Activated CD4-positive, alpha-beta T cell treated with anti-CD3 and anti-CD28 coated beads, Interleukin-2, amount 10 ng/mL, durations not matched to agents 24 days and 14 days (primary cell): ENCODE measurements around the gene NMT2. TPM values are rescaled to one million over a fixed set of nuclear protein-coding genes. Genes with fewer than 3 reads are reported as not detected.

Source experiments
- DNase-seq: peaks from one replicate; pipeline ENCODE4 v3.0.0; 2022
- H3K27ac Mint-ChIP-seq: one replicate; pipeline ENCODE4 v1.8.0; 2022; ENCODE audit warnings: mild to moderate bottlenecking, mixed read lengths
- H3K27me3 Mint-ChIP-seq: one replicate; pipeline ENCODE4 v1.8.0; 2022; ENCODE audit warnings: mixed read lengths
- H3K36me3 Mint-ChIP-seq: one replicate; pipeline ENCODE4 v1.8.0; 2022; ENCODE audit warnings: low read depth, mild to moderate bottlenecking, mixed read lengths
- H3K4me1 Mint-ChIP-seq: one replicate; pipeline ENCODE4 v1.8.0; 2021; ENCODE audit warnings: mixed read lengths
- H3K4me3 Mint-ChIP-seq: one replicate; pipeline ENCODE4 v1.8.0; 2022; ENCODE audit warnings: mild to moderate bottlenecking, moderate library complexity, mixed read lengths
- H3K9me3 Mint-ChIP-seq: one replicate; pipeline ENCODE4 v1.8.0; 2021; ENCODE audit warnings: mixed read lengths
- intact Hi-C: fragments of 100-400 bp; cut with micrococcal nuclease; formaldehyde crosslinking; loops from one replicate; pipeline ENCODE4 v1.15.1; 2023
- total RNA-seq: library from RNA; stranded (reverse); gene quantifications from 2 replicates; pipeline ENCODE4 v1.2.3, GENCODE V29; 2022

NMT2 gene
- total RNA-seq, 1 donor from 2014 or later, result 13.7 TPM

DNA sequence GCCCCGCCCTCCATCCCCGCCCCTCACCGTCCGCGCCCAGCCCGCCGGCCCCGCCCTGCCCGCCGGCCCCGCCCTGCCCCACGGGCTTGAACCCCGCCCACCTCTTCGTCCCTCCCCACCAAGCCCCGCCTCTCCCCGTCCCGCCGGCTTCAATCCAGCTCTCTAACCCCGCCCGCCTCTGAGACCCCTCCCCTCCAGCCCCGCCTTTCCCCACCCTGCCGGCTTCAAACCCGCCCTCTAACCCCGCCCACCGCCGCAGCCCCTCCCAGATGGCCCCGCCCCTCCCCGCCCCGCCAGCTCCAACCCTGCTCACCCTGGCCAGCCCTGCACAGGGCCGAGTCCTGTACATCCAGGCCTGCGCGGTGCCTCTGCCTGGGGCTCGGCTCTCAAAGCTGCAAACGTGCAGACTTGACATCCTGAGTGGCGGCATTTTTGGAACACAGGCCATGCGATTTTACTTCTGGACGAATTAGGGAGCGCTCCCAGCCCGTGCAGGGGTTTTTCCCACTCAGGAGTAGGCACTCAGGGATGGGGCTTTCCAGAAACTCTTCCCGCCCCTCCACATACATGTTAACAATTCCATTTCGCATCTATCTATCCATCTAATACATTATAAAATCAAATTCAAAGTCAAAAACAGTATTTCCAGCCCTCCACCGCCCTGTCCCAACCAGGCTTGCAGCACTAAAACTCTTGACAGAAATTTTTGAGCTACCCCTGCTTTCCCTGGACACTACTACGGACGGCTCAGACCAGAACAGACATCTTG, 477 bp upstream of the NMT2 start:
- peaks cover 4% of the 10 kb centered on the region for H3K36me3 Mint-ChIP-seq
- H3K27me3 Mint-ChIP-seq, result no peaks in the 10 kb centered on the region
- H3K9me3 Mint-ChIP-seq, result no peaks in the 10 kb centered on the region
- intact Hi-C loops, result loop anchor here (1.0 to 5.0 kb wide), 6 partner anchors 19 to 290 kb away; partner anchors contain the start of genes DCLRE1C, FAM171A1, RPP38 and SUV39H2
- peak; percentile 95 for DNase-seq
- peak overlapping the region; percentile 81 for H3K4me3 Mint-ChIP-seq
- H3K4me1 Mint-ChIP-seq, result peaks cover 46% of the 10 kb centered on the region
- peak overlapping the region; percentile 90 for H3K27ac Mint-ChIP-seq

DNA sequence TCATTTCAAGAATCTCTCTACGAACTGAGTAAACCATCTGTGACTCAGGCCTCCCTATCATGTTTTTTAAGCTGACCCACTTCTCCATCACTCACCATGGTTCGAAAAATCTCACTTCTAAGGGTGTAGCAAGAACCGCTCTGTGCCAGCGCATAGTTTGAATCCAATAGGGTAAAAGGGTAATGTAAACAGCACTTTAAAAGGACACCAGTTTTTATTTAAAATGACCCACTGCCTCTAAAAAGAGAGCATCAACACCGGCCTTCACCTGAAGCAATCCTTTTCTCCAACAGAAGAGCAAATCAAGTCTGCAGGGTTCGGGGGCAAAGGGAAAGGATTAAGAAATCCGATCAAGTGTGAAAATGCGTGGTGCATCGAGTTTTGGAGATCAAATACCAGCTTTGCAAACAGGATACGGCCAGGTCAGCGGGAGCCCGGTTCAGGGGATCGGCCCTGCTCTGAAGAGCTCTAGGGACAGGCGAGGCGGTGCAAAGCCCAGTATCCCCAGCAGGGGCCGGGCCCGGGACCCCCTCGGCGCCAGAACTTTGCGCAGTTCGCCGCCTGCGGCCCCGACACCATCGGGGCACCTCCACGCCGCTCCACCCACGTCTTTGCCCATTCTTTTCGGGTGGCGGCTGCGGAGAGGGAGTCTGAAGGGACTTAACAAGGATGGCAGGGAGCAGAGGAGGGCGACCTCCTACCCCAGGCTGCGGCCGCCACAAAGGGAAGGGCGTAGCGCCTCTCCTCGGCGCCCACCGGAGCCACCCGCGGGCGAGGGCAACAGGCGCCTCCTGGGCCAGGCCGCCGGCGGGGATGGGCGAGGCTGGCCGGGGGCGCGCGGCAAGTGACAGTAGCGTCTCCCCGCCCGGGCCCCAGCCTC, 842 bp downstream of the NMT2 start:
- H3K9me3 Mint-ChIP-seq, result no peaks in the 10 kb centered on the region
- intact Hi-C loops, result loop anchor here (1.0 to 5.0 kb wide), 6 partner anchors 26 to 289 kb away; partner anchors contain the start of genes DCLRE1C, FAM171A1, RPP38 and SUV39H2
- DNase-seq, result peak; percentile 84
- no peaks in the 10 kb centered on the region for H3K27me3 Mint-ChIP-seq
- H3K27ac Mint-ChIP-seq, result peak overlapping the region; percentile 83
- peak overlapping the region; percentile 95 for H3K4me3 Mint-ChIP-seq
- peaks cover 9% of the 10 kb centered on the region for H3K36me3 Mint-ChIP-seq
- H3K4me1 Mint-ChIP-seq, result peaks cover 49% of the 10 kb centered on the region

DNA sequence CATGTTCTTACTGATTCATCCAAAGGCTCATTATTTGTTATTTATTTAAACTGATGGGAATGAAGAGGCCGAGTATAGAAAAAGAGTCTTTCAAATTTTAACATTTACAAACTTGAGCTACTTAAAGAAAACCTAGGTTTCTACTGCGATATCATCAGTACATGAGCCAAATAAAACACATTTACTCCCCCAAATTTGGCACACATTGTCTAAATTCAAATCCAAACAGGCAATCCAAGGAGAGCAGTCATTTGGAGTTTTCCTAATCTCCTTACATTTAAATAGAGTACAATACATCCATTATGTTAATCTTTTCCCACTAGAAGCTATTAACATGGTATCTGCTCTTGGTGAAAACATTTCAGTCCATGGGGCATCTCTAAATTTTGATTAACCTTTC, 2.2 kb downstream of the NMT2 start:
- H3K4me1 Mint-ChIP-seq, result peaks cover 47% of the 10 kb centered on the region
- intact Hi-C loops, result loop anchor here (5.0 kb wide), 1 partner anchor 214 kb away; the partner anchor contains the start of gene DCLRE1C
- DNase-seq, result no peak

DNA sequence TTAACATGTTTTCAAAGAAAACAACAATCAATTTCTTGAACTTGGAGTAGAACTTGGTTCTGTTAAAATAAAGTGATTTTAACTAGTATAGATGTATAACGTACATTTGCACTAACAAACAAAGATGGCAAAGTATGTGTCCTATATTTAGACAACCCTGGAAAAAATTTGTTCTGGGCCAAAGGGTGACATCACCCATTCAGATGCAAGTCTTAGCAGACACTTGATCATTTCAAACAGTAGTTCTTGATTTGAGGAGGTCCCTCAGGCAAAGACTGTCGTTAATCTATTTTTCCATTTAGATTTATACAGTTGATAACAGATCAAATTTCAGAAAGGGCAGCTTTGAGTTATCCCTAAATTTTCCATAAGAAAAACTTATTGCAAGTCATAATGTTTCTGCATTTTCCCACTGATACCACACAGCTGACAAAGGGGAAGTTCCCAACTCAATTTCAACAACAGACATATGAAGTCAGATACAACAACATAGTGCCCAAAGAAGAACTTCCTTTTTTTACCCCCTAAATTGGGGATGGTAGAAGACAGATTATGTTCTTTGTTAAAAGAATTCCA, 5.2 kb downstream of the NMT2 start:
- Mint-ChIP-seq H3K4me1 (peaks cover 29% of the 10 kb centered on the region), H3K36me3 (peaks cover 10% of the 10 kb centered on the region), H3K27me3 (no peaks in the 10 kb centered on the region), H3K27ac (no peak overlapping the region), H3K4me3 (no peak overlapping the region), H3K9me3 (no peaks in the 10 kb centered on the region)
- intact Hi-C loops, result no loop called here
- no peak for DNase-seq

More for the DNA sequence above, 2.2 kb downstream of the NMT2 start:
- peak overlapping the region; percentile 95 for H3K4me3 Mint-ChIP-seq
- H3K27ac Mint-ChIP-seq, result no peak overlapping the region
- no peaks in the 10 kb centered on the region for H3K27me3 Mint-ChIP-seq
- H3K9me3 Mint-ChIP-seq, result no peaks in the 10 kb centered on the region
- H3K36me3 Mint-ChIP-seq, result peaks cover 9% of the 10 kb centered on the region

DNA sequence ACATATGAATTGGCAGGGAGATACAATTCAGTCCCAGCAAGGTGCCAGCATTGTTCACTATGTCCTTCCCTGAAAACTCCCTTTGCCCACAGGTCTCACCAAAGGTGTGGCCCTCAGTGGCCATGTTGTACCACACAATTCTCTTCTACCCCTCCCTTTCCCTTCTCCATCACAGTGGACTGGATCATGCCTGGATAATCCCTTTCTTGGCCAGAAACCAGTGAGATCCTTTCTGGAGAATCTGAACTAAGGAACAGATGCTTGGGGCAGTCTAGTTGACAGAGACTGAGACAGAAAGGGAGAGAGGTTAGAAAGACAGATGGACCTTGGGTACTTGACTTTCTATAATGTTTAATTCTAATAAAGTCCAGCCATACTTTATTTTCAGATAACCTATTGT, 9.5 kb downstream of the NMT2 start:
- Mint-ChIP-seq H3K27me3 (no peaks in the 10 kb centered on the region), H3K9me3 (no peaks in the 10 kb centered on the region), H3K36me3 (peaks cover 19% of the 10 kb centered on the region), H3K27ac (no peak overlapping the region), H3K4me3 (no peak overlapping the region), H3K4me1 (peaks cover 15% of the 10 kb centered on the region)
- intact Hi-C loops, result no loop called here
- DNase-seq, result no peak

DNA sequence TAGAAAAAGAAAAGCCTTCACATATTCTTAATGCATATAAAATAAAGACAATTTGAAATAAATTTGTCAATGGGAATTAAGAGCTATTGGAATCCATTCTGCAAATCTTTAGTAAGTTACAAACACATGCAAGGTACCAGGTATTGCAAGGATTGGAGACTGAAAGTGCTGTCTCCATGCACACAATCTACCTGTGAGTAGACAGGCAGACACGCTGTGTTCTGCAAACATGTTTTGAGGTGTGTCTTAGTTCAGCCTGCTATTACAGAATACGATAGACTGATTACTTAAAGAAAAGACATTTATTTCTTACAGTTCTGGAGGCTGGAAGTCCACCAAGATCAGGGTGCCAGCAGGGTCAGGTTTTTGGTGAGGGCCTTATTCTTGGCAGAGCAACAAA, 10.0 kb downstream of the NMT2 start:
- intact Hi-C loops, result no loop called here
- no peak for DNase-seq
- H3K4me3 Mint-ChIP-seq, result no peak overlapping the region
- H3K36me3 Mint-ChIP-seq, result peaks cover 17% of the 10 kb centered on the region
- H3K27me3 Mint-ChIP-seq, result no peaks in the 10 kb centered on the region
- peaks cover 11% of the 10 kb centered on the region for H3K4me1 Mint-ChIP-seq
- no peak overlapping the region for H3K27ac Mint-ChIP-seq
- no peaks in the 10 kb centered on the region for H3K9me3 Mint-ChIP-seq

DNA sequence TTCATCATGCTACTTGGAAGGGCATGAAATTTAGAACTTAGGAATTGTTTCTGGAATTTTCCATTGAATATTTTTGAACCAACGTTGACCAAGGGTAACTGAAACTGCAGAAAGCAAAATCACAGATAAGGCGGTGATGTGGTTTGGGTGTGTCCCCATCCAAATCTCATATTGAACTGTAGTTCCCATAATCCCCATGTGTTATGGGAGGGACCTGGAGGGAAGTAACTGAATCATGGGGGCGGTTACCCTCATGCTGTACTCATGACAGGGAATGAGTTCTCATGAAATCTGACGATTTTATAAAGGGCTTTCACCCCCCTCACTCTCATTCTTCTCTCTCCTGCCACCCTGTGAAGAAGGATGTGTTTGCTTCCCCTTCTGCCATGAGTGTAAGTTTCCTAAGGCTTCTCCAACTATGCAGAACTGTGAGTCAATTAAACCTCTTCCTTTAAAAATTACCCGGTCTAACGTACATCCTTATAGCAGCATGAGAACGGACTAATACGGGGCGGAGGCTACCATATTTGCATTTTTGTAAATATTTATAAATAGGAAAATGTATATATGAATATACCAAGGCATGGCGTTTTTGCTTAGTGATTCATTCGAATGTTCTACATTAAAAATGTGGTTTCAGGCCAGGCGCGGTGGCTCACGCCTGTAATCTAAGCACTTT, 12.4 kb downstream of the NMT2 start:
- Mint-ChIP-seq H3K9me3 (no peaks in the 10 kb centered on the region), H3K27me3 (no peaks in the 10 kb centered on the region), H3K4me1 (peaks cover 8% of the 10 kb centered on the region), H3K27ac (no peak overlapping the region), H3K4me3 (no peak overlapping the region), H3K36me3 (peaks cover 19% of the 10 kb centered on the region)
- intact Hi-C loops, result no loop called here
- DNase-seq, result no peak

DNA sequence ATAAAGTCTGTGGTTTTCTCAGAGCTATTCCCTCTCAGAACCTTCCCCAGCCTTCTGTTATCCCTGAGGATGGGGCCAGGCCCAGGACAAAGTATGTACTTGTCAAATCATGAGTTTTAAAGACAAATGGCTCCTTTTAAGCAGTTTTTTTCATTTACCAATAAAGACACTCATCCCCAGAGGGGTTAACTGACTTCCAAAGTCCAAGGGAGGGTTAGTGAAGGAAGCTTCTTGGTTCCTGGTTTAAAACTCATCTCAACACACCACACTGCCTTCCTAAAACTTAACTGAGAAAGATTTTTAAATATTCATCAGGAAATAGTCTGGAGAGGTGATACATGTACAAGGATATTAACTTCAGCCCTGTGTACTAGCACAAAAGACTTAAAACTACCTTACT, 15.9 kb downstream of the NMT2 start:
- H3K9me3 Mint-ChIP-seq, result no peaks in the 10 kb centered on the region
- no peak for DNase-seq
- intact Hi-C loops, result no loop called here
- no peaks in the 10 kb centered on the region for H3K27me3 Mint-ChIP-seq
- H3K27ac Mint-ChIP-seq, result no peak overlapping the region
- peaks cover 3% of the 10 kb centered on the region for H3K4me1 Mint-ChIP-seq
- peaks cover 27% of the 10 kb centered on the region for H3K36me3 Mint-ChIP-seq
- no peak overlapping the region for H3K4me3 Mint-ChIP-seq

DNA sequence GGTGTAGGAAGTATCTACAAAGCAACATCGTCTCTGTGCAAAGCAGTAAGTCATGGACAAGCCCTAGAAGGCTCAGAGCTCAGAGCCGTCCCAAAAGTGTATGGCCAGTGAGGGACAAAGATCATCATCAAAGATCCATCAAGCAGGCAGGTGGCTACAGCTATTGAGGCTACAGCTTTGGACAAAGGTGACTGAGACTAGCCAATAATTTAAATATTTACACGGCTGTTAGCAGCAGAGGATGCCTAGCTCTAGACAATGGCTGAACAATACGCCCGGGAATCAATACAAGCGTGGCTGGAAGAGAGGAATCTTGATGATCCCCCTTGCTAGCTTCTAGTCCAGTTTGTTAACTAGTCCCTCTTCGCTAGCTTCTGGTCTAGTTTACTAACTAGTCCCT, 17.9 kb downstream of the NMT2 start:
- Mint-ChIP-seq H3K4me1 (peaks cover 6% of the 10 kb centered on the region), H3K4me3 (no peak overlapping the region), H3K27me3 (no peaks in the 10 kb centered on the region), H3K36me3 (peaks cover 17% of the 10 kb centered on the region), H3K27ac (no peak overlapping the region), H3K9me3 (no peaks in the 10 kb centered on the region)
- DNase-seq, result no peak
- intact Hi-C loops, result no loop called here

DNA sequence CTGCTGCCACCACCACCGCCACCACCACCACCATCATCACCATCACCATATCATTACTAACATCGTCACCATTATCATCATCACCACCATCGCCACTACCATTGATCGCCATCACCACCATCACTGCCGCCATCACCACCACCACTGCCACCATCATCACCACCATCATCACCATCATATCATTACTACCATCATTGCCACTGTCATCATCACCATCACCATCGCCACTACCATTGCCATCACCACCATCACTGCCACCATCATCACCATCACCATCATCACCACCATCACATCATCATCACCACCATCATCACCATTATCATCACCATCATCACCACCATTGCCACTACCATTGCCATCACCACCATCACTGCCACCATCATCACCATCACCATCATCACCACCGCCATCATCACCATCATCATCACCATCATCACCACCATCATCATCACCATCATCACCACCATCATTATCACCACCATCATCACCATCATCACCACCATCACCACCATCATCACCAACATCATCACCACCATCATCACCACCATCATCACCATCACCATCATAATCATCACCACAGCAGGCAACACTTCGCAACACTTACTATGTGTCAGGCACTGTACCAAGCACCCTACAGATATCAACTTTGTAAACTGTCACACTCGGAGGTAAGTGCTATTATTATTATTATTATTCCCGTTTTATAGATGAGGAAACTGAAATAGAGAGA, 19.3 kb downstream of the NMT2 start:
- intact Hi-C loops, result no loop called here
- H3K9me3 Mint-ChIP-seq, result no peaks in the 10 kb centered on the region
- H3K27ac Mint-ChIP-seq, result no peak overlapping the region

DNA sequence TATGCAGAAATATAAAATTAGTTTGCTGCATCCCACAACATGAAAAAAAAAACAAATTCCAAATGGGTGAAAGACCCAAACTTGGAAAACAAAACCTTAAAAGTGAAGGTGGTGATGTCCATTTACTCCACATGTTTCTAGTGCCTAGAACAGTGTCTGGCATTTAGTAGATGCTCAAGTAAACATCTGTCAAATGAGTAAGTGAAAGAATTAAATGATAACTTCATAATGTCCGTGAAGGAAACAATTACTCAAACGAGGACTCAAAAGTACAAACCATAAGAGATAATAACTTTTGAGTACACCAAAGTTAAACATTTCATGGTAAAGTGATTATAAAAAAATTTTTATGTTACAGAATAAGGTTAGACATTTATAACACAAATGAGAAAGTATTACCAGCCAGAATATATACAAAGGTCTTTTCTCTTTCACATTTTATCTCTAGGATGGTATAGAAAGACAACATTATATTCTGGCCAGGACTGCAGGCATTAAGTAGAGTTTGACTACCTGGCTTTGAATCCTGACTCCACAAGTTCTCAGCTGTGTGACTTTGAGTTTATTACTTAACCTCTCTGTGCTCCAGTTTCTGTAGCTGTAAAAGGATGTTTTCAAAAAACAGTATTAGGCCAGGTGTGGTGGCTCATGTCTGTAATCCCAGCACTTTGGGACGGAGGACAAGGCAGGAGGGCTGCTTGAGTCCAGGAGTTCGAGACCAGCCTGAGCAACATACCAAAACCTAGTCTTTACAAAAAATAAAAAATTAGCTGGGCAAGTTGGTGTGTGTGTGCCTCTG, 20.7 kb downstream of the NMT2 start:
- Mint-ChIP-seq H3K27me3 (no peaks in the 10 kb centered on the region), H3K4me3 (no peak overlapping the region), H3K36me3 (peaks cover 11% of the 10 kb centered on the region), H3K4me1 (peaks cover 6% of the 10 kb centered on the region), H3K9me3 (no peaks in the 10 kb centered on the region), H3K27ac (no peak overlapping the region)
- no peak for DNase-seq
- intact Hi-C loops, result no loop called here

More for the DNA sequence above, 19.3 kb downstream of the NMT2 start:
- no peak for DNase-seq
- Mint-ChIP-seq H3K36me3 (peaks cover 14% of the 10 kb centered on the region), H3K4me3 (no peak overlapping the region), H3K27me3 (no peaks in the 10 kb centered on the region), H3K4me1 (peaks cover 6% of the 10 kb centered on the region)

DNA sequence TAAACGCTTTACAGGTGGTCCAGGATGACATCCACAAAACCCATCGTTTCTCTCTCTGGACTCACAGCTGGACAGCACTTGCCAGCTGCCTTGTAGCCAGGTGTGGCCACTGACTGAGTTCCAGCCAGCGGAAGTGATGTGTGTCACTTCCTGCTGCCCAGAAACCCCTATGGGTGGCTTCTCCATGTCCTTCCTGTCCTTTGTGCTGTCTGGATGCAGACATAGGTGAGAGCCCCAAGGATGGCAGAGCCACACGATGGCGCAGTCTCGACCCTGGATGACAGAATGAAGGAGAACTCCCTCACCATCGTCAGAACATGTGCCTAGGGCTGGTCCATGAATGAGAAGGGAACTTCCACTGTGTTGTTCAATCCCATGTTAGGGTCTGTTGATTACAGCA, 22.1 kb downstream of the NMT2 start:
- no peak for DNase-seq
- Mint-ChIP-seq H3K4me1 (peaks cover 14% of the 10 kb centered on the region), H3K36me3 (peaks cover 10% of the 10 kb centered on the region), H3K27ac (no peak overlapping the region), H3K4me3 (no peak overlapping the region), H3K9me3 (no peaks in the 10 kb centered on the region), H3K27me3 (no peaks in the 10 kb centered on the region)
- intact Hi-C loops, result no loop called here
